NCI-H1694 (cell line): ENCODE results near the gene PACSIN2.

ENCODE experiments used
- DNase-seq: peaks from one replicate; lab custom pipeline; 2025; lab: John Stamatoyannopoulos, UW

Gene PACSIN2

DNA sequence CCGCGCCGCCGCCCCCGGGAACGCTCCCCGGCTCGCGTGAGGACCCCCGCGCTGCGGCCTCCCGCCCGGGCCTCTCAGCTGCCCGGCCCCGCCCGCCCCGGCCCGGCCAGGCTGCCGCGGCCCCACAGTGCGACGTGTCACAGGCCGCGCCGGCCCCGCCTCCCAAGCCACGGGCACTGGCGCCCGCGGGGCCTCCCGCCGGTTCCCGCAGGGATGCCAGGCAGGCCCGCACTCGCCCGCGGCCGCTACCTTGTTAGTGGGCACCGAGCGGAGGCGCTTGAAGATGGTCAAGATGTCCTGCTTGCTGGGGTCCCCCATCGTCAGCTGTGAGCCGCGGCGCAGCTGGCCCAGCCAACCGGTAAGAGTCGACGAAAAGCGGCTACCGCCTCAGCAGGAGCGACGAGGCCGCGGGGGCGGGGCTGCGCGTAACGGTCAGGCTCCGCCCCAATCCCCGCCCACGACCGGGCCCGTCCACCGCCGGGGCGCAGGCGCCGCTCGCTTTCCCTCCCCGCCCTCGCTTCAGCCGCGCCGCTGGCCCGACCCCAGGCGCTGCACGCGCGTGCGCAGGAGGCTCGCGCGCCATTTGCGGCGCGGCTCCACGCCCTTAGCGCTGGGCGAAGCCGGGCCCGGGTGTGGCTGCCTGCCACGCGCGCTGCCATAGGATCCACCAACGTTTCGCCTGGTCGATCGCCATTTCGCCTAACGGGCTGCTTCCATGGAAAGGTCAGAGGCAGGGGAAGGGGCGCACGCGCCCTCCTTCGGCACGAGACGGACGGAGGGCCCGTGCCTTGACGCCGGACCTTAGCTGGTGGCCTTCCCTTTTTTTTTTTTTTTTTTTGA is 157.9 kb downstream of the PACSIN2 start, which contains the start of gene ARFGAP3:
Gene ARFGAP3 (minus strand): TSS at position 409 of the 840 bp plus-strand sequence. CDS start 91 bp downstream, at position 318.
- DNase-seq = peak; percentile 78

DNA sequence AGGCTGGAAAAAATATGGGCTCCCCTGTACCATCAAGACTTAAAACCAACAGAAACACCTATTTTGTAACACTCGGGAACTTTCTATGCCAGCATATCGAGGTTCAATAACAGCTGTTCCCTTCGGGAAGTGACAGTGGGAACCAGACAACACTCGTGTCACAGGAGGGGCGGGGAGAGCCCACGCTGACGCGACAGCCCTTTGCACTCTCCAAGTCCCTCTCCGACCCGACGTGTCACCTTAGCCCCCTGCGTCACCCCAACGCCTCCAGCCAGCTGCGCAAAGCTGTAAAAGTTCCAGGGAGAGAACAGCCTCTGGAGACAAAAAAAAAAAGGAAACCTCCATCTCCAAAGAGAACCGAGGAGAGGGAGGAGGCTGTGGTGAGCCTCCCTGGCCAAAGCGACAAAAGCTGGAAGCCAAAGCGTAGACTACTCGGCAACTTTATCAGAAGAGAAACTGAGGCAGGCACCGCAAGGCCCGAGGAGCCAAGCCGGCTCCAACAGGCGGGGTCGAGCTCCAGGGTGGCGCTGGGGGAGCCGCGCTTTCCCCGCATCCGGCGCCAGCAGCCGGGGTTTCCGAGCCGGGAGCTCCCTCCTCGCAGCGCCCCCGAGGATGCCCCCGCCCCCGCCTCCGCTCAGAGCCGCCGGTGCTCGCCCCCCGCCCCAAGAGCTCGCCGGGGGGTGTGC is 158.6 kb downstream of the PACSIN2 start:
- DNase-seq = peak; percentile 10

GRCh38 chr22:42855721-42856120 is 159.2 kb downstream of the PACSIN2 start:
- DNase-seq = no peak

DNA sequence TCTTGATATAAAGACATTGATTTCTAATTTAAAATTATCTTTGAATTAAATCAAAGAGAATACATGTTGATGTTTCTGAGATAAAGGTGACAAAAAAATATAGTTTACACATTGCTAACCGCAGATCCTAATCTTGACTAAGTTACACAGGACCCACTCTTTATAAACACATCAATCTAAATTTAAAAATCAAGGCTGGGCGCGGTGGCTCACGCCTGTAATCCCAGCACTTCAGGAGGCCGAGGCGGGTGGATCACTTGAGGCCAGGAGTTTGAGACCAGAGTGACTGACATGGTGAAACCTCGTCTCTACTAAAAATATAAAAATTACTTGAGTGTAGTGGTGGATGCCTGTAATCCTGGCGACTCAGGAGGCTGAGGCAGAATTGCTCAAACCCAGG is 159.7 kb downstream of the PACSIN2 start:
- no peak for DNase-seq

DNA sequence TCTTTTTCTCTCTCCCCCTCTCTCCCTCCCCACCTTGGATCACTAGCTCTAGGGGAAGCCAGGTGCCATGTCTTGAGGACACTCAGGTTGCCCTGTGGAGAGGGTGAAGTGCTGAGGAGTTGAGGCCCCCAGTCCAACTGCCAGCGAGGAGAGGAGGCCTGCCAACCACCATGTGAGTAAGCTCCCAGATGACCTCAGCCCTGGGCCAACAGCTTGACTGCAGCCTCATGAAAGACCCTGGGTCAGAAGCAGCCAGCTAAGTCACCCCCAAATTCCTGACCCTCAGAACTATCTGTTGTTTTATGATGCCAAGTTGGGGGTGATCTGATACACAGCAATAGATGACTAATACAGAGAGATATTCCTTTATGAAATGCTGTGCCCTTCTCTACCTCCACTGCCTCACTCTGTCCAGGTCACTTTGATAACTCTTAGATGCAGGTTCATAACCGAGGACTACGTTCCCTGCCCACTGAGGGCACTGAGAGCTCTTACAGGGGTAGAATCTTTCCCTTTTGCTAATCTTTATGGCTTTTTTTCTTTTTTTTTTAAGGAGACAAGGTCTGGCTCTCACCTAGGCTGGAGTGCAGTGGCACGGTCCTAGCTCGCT is 165.9 kb downstream of the PACSIN2 start:
- DNase-seq = no peak

- DNase-seq = no peak
Observed at GRCh38 chr22:42847110-42847509, 167.8 kb downstream of the PACSIN2 start.

DNA sequence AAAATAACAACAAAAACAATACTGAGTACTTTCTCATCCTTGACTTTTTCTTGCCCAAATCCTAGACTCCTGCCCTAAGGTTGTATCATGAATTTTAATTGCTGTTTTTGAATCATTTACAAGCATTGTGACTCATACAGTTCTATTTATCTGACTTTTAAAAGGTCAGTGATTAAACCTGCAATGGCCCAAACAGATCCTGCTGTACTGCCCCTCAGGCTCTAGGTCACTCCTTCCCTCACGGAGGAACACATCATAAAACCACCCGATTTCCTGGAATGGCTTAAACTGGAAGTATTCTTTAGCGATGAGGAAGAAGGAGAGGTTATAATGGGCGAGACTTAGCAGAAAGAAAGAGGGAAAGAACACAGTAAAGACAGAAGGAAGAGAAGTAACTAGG is 170.2 kb downstream of the PACSIN2 start:
- DNase-seq = no peak

DNA sequence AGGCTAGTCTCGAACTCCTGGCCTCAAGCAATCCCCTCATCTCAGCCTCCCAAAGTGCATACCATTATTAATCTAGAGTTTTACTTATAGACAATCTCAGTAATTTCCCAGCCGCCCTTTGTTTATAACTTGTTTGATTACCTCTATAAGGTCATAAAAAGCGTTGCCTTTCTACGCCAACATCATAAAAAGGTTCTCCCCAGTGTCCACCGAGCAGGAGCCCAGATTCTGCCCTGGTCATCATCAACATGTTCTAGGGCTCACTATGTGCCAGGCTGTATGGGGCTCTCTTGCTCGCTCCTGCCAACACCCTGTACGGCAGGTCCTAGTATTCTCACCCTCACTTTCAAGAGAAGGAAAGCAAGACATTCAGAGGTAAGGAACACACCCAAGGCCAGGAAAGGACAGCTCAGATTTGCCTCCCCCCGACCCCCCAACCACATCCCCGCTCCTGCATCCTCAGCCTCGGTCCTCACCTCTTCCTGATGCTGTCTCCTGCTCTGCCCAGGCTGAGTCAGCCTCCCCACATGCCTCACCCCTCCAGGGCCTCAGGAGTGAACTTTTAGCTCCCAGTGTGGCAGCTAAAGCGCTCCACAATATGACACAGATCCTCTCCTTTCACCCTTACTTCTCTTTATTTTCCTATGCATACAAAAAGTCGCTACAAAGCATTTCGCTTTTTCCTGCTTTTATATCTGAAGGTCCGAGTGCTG is 172.1 kb downstream of the PACSIN2 start:
- DNase-seq = no peak

GRCh38 chr22:42841444-42841843 is 173.5 kb downstream of the PACSIN2 start:
- no peak for DNase-seq

- no peak for DNase-seq
Observed at GRCh38 chr22:42837556-42837955, 177.4 kb downstream of the PACSIN2 start.

DNA sequence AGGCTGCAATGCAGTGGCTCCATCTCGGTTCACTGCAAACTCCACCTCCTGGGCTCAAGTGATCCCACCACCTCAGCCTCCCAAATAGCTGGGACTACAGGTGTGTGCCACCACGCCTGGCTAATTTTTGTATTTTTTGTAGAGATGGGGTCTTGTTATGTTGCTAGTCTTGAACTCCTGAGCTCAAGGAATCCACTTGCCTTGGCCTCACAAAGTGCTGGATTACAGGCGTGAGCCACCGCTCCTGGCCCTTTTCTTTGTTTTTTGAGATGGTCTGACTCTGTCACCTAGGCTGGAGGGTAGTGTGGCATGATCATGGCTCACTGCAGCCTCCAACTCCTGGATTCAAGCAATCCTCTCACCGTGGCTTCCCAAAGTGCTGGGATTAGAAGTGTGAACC is 178.9 kb downstream of the PACSIN2 start:
- DNase-seq = no peak

DNA sequence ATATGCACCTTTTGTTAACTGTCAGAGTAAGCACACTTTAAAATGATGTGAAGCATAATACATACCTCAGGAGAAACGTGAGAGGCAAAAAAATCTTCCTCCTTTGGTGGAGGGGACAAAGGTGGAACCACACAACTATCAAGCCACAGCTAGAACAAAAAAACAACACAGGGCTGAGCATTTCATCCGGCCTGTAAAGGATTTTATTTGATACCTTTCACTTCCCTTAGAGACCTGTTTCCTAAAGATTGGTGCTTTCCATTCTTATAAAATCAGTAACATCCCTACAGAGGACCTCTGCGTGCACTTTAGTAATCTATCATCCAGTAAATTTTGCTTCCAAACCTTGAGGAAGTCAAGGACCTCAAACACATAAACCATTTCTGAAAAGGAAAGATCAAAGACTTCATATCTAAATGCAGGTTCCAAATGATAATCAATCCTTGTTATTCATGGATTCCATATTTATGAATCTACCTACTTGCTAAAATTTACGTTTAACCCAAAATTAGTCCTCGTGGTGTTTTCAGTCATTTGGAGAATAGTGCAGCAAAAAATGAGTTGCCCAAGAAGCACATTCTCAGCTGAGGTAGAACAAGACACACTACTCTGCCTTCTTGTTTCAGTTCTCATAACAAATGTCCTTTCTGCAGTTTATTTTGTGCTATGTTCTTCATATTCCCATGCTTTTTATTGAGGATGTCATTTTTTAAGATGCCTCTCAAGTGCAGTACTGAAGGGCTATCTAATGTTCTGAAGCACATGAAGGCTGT is 180.6 kb downstream of the PACSIN2 start:
- no peak for DNase-seq

GRCh38 chr22:42833104-42833503 is 181.8 kb downstream of the PACSIN2 start:
- DNase-seq = no peak

DNA sequence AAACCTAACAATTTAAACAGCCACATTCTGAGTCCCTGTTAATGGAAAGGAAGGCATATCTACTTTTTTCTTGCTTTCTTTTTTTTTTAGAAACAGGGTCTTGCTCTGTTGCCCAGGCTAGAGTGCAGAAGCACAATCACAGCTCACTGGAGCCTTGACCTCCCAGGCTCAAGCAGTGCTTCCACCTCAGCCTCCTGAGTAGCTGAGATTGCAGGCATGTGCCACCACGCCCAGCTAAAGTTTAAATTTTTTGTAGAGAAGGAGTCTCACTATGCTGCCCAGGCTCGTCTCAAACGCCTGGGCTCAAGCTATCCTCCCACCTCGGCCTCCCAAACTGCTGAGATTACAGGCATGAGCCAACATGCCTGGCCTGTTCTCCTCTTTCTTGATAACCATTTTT is 183.2 kb downstream of the PACSIN2 start:
- no peak for DNase-seq

DNA sequence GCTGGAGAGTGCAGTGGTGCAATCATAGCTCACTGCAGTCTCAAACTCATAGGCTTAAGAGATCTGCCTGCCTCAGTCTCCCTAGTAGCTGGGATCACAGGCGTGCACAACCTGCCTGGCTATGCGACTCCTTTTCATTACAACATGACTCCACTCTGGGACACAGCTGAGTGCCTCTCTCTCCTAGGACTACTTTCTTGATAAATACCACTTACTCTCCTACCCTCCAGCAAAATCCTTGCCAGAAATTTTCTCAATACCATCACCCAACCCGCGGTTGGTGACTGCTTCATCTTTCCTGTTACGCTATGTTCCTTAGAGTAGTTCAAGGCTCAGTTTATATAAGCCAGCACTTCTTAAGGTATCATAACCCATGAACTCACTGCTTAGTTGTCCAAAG is 184.8 kb downstream of the PACSIN2 start:
- no peak for DNase-seq

- no peak for DNase-seq
Observed at GRCh38 chr22:42829302-42829701, 185.6 kb downstream of the PACSIN2 start.

- DNase-seq = no peak
Observed at GRCh38 chr22:42825796-42826195, 189.2 kb downstream of the PACSIN2 start.

- no peak for DNase-seq
Observed at GRCh38 chr22:42821386-42821785, 193.6 kb downstream of the PACSIN2 start.

DNA sequence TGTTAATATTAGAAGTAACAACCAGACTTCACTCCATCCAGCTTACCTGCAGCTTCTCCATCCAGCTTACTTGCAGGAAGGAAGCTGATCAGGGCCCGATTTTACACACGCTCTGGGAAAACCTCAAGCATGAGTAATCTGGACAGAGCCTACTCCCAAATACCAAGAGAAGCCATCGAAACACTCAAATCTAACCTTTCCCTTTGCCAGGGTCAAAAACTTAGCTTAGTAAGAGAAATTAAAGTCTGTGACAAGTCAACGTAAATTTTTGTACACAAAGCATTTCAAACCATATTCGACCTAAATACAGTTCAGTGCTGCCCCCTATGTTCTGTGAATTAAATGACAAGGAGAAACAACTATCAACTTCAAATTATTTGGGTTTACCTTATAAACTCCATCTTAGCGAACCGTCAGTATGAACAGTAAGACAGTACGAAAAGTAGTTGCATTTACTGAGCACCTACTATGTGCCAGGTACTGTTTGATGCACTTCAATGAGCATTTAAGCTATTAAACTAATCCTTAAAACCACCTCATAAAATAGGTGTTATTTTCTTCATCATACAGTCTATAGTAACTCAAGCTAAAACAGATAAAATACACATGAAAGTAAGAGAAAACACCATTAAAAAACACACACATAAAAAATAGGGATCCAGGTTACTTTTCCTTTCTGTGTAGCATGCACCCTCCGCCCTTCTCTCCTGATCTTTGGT is 194.7 kb downstream of the PACSIN2 start:
- DNase-seq = peak; percentile 25
